Suprapubic skin (tissue), 4 donors: Measurements from ENCODE around the gene NOSIP. TPM values are rescaled to one million over a fixed set of nuclear protein-coding genes. Genes with fewer than 3 reads are reported as not detected.

Experiments used
- DNase-seq, 2 donors: peaks; one replicate each; pipeline ENCODE4 v3.0.0-alpha.2; 2019; ENCODE audit warnings: low spot score in 2 of 2
- H3K27ac ChIP-seq: fragments of 200-600 bp; sonication (generic); one replicate; pipeline ENCODE4 v1.5.1; 2019
- H3K27me3 ChIP-seq: fragments of 200-600 bp; sonication (generic); one replicate; pipeline ENCODE4 v1.5.1; 2019
- H3K36me3 ChIP-seq: fragments of 200-600 bp; sonication (generic); one replicate; pipeline ENCODE4 v1.5.1; 2019
- H3K4me1 ChIP-seq: fragments of 200-600 bp; sonication (generic); one replicate; pipeline ENCODE4 v1.5.1; 2019
- H3K4me3 ChIP-seq: fragments of 200-600 bp; sonication (generic); one replicate; pipeline ENCODE4 v1.5.1; 2019; ENCODE audit warnings: mild to moderate bottlenecking
- H3K9me3 ChIP-seq: fragments of 200-600 bp; sonication (generic); one replicate; pipeline ENCODE4 v1.5.1; 2019
- CTCF ChIP-seq, 2 donors: fragments of 200-600 bp in 1 of 2; fragments of 450-650 bp in 1 of 2; sonication (generic) in 1 of 2; IDR thresholded peaks; one replicate each; pipeline ENCODE4 v1.5.1; 2016 to 2019; ENCODE audit warnings: antibody characterized with exemption in 2 of 2, mild to moderate bottlenecking in 1 of 2, moderate library complexity in 1 of 2
- EP300 ChIP-seq: sonication (generic); formaldehyde crosslinking; IDR thresholded peaks from one replicate; pipeline ENCODE4 v1.6.1; 2017; ENCODE audit warnings: antibody characterized with exemption
- POLR2A ChIP-seq, 2 donors: fragments of 450-650 bp; IDR thresholded peaks; one replicate each; pipeline ENCODE4 v1.6.1; 2017; ENCODE audit warnings: antibody characterized with exemption in 2 of 2, mild to moderate bottlenecking in 2 of 2, moderate library complexity in 2 of 2
- POLR2AphosphoS5 ChIP-seq, 3 donors: sonication (generic); formaldehyde crosslinking; IDR thresholded peaks; one replicate each; pipeline ENCODE4 v1.6.1; 2017; ENCODE audit warnings: antibody characterized with exemption in 3 of 3
- WGBS: methylation state at CpG from one replicate; pipeline ENCODE4 v1.1.5; 2018; 5-methylcytosine and 5-hydroxymethylcytosine counted together
- total RNA-seq, 4 donors: library from RNA; depleted of rRNA; stranded (reverse); fragments of >200 nt; gene quantifications; one replicate each; pipeline ENCODE4 v1.1.0, GENCODE V29; 2016

The NOSIP gene
- total RNA-seq, 4 donors from 2014 or later, result 42.5 to 85.6 (median 68.9) TPM

- Histone ChIP-seq H3K27me3 (no peaks in the 10 kb centered on the region), H3K4me1 (peaks cover 12% of the 10 kb centered on the region), H3K9me3 (no peaks in the 10 kb centered on the region), H3K36me3 (peaks cover 53% of the 10 kb centered on the region), H3K4me3 (no peak overlapping the region), H3K27ac (no peak overlapping the region)
- 65% methylated on average over 14 of the region's 15 CpGs for WGBS
- TF ChIP-seq EP300 (no peak), CTCF (IDR thresholded peaks at IDR 0.05) (no peak)
- DNase-seq, result no peak
Observed at GRCh38 chr19:49559928-49560327, 20.4 kb downstream of the NOSIP start.

GRCh38 chr19:49559443-49559842 lies 20.9 kb downstream of the NOSIP start:
- no peak overlapping the region for H3K27ac ChIP-seq
- no peak for DNase-seq
- H3K4me3 ChIP-seq, result no peak overlapping the region
- H3K4me1 ChIP-seq, result peaks cover 12% of the 10 kb centered on the region
- H3K36me3 ChIP-seq, result peaks cover 57% of the 10 kb centered on the region
- H3K27me3 ChIP-seq, result no peaks in the 10 kb centered on the region
- 97% methylated on average over 3 of the region's 3 CpGs for WGBS
- TF ChIP-seq POLR2AphosphoS5 (IDR thresholded peaks at IDR 0.05) (no peak), EP300 (no peak), CTCF (IDR thresholded peaks at IDR 0.05) (no peak), POLR2A (IDR thresholded peaks at IDR 0.05) (no peak)
- H3K9me3 ChIP-seq, result no peaks in the 10 kb centered on the region

GRCh38 chr19:49558591-49558990 lies 21.8 kb downstream of the NOSIP start:
- H3K27me3 ChIP-seq, result no peaks in the 10 kb centered on the region
- no peaks in the 10 kb centered on the region for H3K9me3 ChIP-seq
- H3K4me3 ChIP-seq, result no peak overlapping the region
- H3K27ac ChIP-seq, result no peak overlapping the region
- WGBS, result 87% methylated on average over 7 of the region's 7 CpGs
- DNase-seq, result no peak
- H3K36me3 ChIP-seq, result peaks cover 57% of the 10 kb centered on the region
- TF ChIP-seq EP300, result no peak
- no peak for TF ChIP-seq POLR2AphosphoS5 (IDR thresholded peaks at IDR 0.05)
- no peak for TF ChIP-seq POLR2A (IDR thresholded peaks at IDR 0.05)
- no peak for TF ChIP-seq CTCF (IDR thresholded peaks at IDR 0.05)
- H3K4me1 ChIP-seq, result peaks cover 18% of the 10 kb centered on the region

GRCh38 chr19:49557641-49558325 lies 22.6 kb downstream of the NOSIP start:
- WGBS, result 92% methylated on average over 15 of the region's 18 CpGs
- no peaks in the 10 kb centered on the region for H3K27me3 ChIP-seq
- no peak overlapping the region for H3K4me3 ChIP-seq
- peaks cover 57% of the 10 kb centered on the region for H3K36me3 ChIP-seq
- TF ChIP-seq EP300, result no peak
- no peak for TF ChIP-seq POLR2A (IDR thresholded peaks at IDR 0.05)
- TF ChIP-seq POLR2AphosphoS5 (IDR thresholded peaks at IDR 0.05), result no peak
- no peak for TF ChIP-seq CTCF (IDR thresholded peaks at IDR 0.05)
- peaks cover 20% of the 10 kb centered on the region for H3K4me1 ChIP-seq
- no peaks in the 10 kb centered on the region for H3K9me3 ChIP-seq
- DNase-seq, result no peak
- H3K27ac ChIP-seq, result no peak overlapping the region

GRCh38 chr19:49556412-49557398 lies 23.7 kb downstream of the NOSIP start:
- H3K9me3 ChIP-seq, result no peaks in the 10 kb centered on the region
- no peak for TF ChIP-seq CTCF (IDR thresholded peaks at IDR 0.05)
- no peak overlapping the region for H3K4me3 ChIP-seq
- peaks cover 20% of the 10 kb centered on the region for H3K4me1 ChIP-seq
- H3K27me3 ChIP-seq, result no peaks in the 10 kb centered on the region
- 80% methylated on average over 38 of the region's 66 CpGs for WGBS
- DNase-seq, result no peak
- H3K36me3 ChIP-seq, result peaks cover 57% of the 10 kb centered on the region
- no peak overlapping the region for H3K27ac ChIP-seq
